GM12875 (cell line): ENCODE results near the gene TRAF2.

Source experiments
- H3K4me3 ChIP-seq: one replicate; pipeline ENCODE4 v1.5.1; 2011; ENCODE audit warnings: low read depth, low read length, control low read depth
- CTCF ChIP-seq: IDR thresholded peaks from 2 replicates; pipeline ENCODE4 v1.5.1; 2011; ENCODE audit warnings: low read depth, mild to moderate bottlenecking, control low read depth, inconsistent platforms, low read length, moderate library complexity, borderline replicate concordance; ENCODE audit not compliant: insufficient read depth

Gene TRAF2

GRCh38 chr9:136925414-136926153 lies 39.3 kb downstream of the TRAF2 start:
- no peak overlapping the region for H3K4me3 ChIP-seq
- no peak for TF ChIP-seq CTCF

- no peak for TF ChIP-seq CTCF
- H3K4me3 ChIP-seq, result no peak overlapping the region
Measured at GRCh38 chr9:136926154-136926704, 39.9 kb downstream of the TRAF2 start.

- TF ChIP-seq CTCF, result no peak
- H3K4me3 ChIP-seq, result no peak overlapping the region
Measured at GRCh38 chr9:136926749-136927148, 40.4 kb downstream of the TRAF2 start.

- H3K4me3 ChIP-seq, result no peak overlapping the region
- TF ChIP-seq CTCF, result no peak
Measured at GRCh38 chr9:136927343-136928271, 41.3 kb downstream of the TRAF2 start.

- no peak for TF ChIP-seq CTCF
- no peak overlapping the region for H3K4me3 ChIP-seq
Measured at GRCh38 chr9:136928591-136928990, 42.3 kb downstream of the TRAF2 start.

- TF ChIP-seq CTCF, result no peak
- H3K4me3 ChIP-seq, result no peak overlapping the region
Measured at GRCh38 chr9:136930014-136930413, 43.7 kb downstream of the TRAF2 start.
